T follicular helper cell (primary cell): ENCODE data around the gene CLP1.
A peak's percentile ranks its signal among the peaks of the same experiment; 100 is the strongest.
"Not testable (repeated sequence)": the region's sequence is repeated elsewhere in the genome, so short reads cannot be mapped to it uniquely, and the experiment has no call there.

ENCODE experiments used
- DNase-seq: peaks from one replicate; pipeline ENCODE4 v3.0.0-alpha.2; 2020; ENCODE audit warnings: low read depth

Gene CLP1

GRCh38 chr11:57667117-57667735, 9.7 kb downstream of the CLP1 start:
- peak; percentile 94 for DNase-seq

GRCh38 chr11:57667736-57668433, 10.3 kb downstream of the CLP1 start, which contains the start of gene ZDHHC5:
ZDHHC5 (plus strand) TSS chr11:57668114; CDS start chr11:57673091, 4,977 bp downstream.
- DNase-seq: peak; percentile 99

- DNase-seq: no peak
Observed at GRCh38 chr11:57668434-57668782, 10.8 kb downstream of the CLP1 start.

GRCh38 chr11:57674251-57674650, 16.7 kb downstream of the CLP1 start:
- no peak for DNase-seq

GRCh38 chr11:57675176-57675941, 17.8 kb downstream of the CLP1 start:
- DNase-seq: no peak

GRCh38 chr11:57679396-57679795, 21.8 kb downstream of the CLP1 start:
- no peak for DNase-seq

- no peak for DNase-seq
Observed at GRCh38 chr11:57680552-57680874, 23.0 kb downstream of the CLP1 start.

- no peak for DNase-seq
Observed at GRCh38 chr11:57681168-57681567, 23.6 kb downstream of the CLP1 start.

GRCh38 chr11:57690474-57690873, 32.9 kb downstream of the CLP1 start:
- DNase-seq: not testable (repeated sequence)

GRCh38 chr11:57698843-57699365, 41.3 kb downstream of the CLP1 start:
- no peak for DNase-seq

GRCh38 chr11:57699813-57700212, 42.3 kb downstream of the CLP1 start:
- DNase-seq: no peak

- no peak for DNase-seq
Observed at GRCh38 chr11:57700425-57700824, 42.9 kb downstream of the CLP1 start.

- no peak for DNase-seq
Observed at GRCh38 chr11:57703341-57703740, 45.8 kb downstream of the CLP1 start.

GRCh38 chr11:57704932-57705331, 47.4 kb downstream of the CLP1 start:
- DNase-seq: no peak

- not testable (repeated sequence) for DNase-seq
Observed at GRCh38 chr11:57705432-57705831, 47.9 kb downstream of the CLP1 start.

- DNase-seq: no peak
Observed at GRCh38 chr11:57709802-57710367, 52.3 kb downstream of the CLP1 start.
